Activated T-cell treated with anti-CD3 and anti-CD28 coated beads, Interleukin-2, amount 50 U/mL, for 1 hour (primary cell): Measurements from ENCODE around the gene AUH.
"Not testable (repeated sequence)": the region's sequence is repeated elsewhere in the genome, so short reads cannot be mapped to it uniquely, and the experiment has no call there.

ENCODE experiments used
- DNase-seq: peaks from one replicate; pipeline ENCODE4 v3.0.0-alpha.2; 2020

AUH gene

DNA sequence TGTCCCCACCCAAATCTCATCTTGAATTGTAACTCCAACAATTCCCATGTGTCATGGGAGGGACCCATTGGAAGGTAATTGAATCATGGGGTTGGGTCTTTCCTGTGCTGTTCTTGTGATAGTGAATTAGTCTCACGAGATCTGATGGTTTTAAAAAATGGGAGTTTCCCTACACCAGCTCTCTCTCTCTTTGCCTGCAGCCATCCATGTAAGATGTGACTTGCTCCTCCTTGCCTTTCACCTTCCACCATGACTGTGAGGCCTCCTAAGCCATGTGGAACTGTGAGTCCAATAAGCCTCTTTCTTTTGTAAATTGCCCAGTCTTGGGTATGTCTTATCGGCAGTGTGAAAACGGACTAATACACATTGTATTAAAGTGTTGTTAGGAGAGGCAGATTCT is 16.3 kb upstream of the AUH start:
- DNase-seq = not testable (repeated sequence)

DNA sequence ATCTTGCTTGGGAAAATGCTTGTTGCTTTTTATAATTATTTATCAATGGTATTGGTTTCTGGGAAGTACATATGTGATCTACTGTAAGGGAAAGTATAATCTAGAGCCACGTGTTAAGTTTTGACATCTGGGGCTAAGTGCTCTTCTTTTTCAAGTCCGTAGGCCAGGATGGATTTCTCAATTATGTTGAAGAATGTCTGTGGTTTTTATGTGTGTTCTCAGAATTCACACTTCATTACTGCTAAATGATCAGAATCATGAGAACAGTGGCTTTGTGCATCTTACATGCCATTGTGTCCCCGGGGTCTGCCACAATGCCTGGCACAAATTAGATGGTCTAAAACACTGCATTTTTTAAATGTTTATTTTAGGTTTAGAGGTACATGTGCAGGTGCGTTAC is 14.5 kb upstream of the AUH start:
- no peak for DNase-seq

GRCh38 chr9:91374939-91375338 is 13.2 kb upstream of the AUH start:
- DNase-seq = no peak

- DNase-seq = no peak
These were observed 10.2 kb upstream of the AUH start for GRCh38 chr9:91371894-91372293.

DNA sequence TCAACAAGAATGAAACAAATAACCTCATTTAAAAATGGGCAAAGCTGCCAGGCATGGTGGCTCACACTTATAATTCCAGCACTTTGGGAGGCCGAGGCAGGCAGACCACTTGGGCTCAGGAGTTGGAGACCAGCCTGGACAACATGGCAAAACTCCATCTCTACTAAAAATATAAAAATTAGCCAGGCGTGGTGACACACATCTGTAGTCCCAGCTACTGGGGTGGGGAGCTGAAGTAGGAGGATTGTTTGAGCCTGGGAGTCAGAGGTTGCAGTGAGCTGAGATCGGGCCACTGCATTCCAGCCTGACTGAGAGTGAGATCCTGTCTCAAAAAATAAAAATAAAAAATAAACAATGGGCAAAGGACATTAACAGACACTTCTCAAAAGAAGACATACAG is 8.3 kb upstream of the AUH start:
- DNase-seq = not testable (repeated sequence)

GRCh38 chr9:91364702-91365101 is 3.0 kb upstream of the AUH start:
- DNase-seq = no peak

- no peak for DNase-seq
These were observed 2.3 kb upstream of the AUH start for GRCh38 chr9:91364005-91364404.

DNA sequence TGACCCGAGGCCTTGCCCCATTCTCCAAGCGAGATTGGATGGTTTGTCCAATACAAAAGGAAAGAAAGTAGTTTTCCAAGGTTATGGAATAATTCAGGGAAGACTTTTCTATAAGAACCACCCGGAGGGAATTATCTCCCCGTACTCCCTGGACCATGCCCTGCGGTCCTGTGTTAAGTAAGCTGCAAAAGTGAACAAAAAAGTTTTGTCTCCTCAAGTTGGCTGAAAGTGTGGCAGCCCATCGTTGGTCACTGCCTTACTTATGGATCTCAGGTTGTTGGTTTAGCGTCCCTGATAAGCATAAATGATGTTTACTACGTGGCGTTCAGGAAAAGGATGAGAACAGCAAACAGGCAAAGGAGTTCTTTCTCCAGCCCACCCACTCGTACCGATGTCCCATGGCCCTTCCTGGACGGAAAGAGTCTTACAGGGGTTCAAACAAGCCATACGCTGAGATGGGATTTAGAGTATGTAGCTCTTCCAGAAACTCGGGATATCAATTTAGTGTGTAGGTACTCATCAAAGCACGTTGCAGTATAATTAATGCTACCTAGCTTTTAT is 413 bp upstream of the AUH start:
- no peak for DNase-seq

DNA sequence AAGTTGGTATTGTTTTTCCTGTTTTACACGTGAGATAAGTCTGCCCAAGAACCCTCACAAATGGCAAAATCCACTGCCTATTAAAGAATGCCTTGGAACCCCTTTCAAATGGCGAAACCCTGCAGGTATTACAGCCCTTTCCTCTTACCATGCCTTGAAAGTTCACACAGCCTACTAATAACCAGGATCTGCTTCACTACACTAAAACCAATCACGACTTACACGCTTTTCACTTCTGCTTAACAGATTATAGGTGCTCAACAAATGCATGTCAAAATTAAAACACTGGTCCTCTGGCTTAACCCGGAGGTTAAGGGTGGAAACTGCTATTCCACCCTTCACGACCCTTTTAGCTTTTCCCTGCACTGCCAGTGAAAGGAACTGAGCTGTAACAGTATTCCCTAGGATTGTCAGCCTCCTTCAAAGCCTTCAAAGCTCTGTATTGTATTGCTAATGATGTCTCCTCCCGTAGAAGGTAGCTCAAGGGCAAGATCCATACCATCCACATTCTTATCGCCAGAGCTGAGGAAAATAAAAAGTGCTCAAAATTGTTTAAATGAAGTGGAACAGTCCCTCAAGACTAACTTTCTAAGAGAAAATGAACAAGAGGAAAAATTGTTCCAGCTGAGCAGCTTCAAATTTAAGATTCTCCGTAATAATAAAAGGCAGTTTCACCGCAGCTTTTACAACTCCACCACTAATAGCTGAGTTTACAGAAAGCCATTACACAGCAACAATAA is 997 bp downstream of the AUH start:
- DNase-seq = no peak

- DNase-seq = no peak
These were observed 1.8 kb downstream of the AUH start for GRCh38 chr9:91359734-91360470.

GRCh38 chr9:91359083-91359482 is 2.6 kb downstream of the AUH start:
- no peak for DNase-seq

DNA sequence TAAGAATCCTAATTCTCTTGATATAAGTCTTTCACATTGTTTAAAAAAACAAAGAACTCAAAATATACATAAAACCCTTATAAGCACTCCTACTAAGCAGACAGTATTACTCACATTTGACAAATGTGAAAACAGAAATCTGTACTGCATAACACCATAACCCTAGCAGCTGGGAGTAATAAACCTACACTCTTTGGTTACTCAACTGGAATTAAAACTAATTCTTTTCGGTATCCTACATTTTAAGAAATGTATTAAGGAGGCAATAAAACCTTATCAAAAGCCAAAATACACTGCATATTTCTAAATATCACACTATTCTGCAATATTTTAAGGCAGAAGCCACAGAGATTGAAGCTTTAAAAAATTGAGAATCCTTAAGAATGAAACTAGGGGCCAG is 6.8 kb downstream of the AUH start:
- DNase-seq = no peak

DNA sequence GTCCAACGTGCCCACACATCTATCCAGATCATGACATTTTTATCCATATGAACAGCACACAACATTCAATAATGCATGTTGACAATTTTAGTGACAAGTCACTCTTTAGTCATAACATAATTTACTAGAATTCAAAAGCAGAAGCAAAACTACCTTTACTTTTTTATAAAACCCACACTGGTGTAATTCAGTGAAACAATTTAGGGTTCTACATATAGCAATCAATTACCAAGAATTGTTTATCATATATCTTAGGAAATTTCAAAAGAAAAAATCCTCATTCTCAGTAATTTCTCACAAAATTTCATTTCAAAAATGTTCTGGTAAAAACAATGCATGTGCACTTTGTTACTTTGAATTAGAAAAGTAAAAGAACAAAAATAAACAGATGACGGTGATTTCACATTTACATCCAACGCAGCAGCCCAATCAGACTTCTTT is 12.6 kb downstream of the AUH start:
- DNase-seq = no peak

DNA sequence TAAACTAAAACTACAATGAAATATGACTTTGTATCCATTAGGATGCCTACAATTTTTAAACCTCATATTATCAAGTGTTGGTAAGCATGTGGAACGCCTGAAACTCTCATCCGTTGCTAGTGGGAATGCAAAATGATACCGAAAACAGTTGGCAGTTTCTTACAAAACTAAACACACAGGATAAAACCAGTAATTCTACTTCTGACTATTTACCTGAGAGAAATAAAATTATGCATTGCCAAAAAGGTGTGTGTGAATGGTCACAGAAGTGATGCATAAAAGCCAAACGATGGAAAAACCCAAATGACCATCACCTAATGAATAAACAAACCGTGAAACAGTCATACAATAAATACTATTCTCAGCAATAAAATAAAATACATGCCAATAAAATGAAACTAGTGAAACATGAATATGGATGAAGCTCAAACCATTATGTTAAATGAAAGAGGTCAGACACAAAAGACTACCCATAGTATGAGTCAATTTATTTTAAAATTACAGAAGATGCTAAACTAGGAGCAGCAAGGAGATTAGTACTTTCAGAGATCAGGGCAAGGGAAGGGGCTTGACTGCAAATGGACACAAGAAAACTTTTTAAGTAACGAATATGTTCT is 13.4 kb downstream of the AUH start:
- DNase-seq = no peak

- DNase-seq = no peak
These were observed 14.3 kb downstream of the AUH start for GRCh38 chr9:91347377-91347776.

GRCh38 chr9:91346644-91347043 is 15.1 kb downstream of the AUH start:
- DNase-seq = no peak

GRCh38 chr9:91345978-91346377 is 15.7 kb downstream of the AUH start:
- DNase-seq = no peak

- DNase-seq = no peak
These were observed 19.1 kb downstream of the AUH start for GRCh38 chr9:91342575-91342974.

DNA sequence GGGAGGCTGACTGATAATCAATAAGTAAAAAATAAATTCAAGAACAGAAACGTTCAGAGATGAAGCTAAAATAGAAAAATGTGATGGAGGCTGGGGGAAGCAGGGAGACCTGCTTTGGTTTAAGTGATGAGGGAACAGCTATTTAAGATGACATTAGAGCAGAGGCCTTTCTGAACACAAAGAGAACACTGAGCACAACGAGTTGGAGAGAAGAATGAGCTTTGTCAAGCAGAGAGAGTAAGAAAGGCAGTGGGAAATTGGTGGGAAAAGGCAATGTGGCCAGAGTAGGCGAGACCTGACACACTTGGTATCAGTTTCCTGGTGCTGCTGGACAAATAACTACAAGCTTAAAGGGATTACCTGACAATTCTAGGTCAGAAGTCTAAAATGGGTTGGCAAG is 20.0 kb downstream of the AUH start:
- DNase-seq = no peak

DNA sequence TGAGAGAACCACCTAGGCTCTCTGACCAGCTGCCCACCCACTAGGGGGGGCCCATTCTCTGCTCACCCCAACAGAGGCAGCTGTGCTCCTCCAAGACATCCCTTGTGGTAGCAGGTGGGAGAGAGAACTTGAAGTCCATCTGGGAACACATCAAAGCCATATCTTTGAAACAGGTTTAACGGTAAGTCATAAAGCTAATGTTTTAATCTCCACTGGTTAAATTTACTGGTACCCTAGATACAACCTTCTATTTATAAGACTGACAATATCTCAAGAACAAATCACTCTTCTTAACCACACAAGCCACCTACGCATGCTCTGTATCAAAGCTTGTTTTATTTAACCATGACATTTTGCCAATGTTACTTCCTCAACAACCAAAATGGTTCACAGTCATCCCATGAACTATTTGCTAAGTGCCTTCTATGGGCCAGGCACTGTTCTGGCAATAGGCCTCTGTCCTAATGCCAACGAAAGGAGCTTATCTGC is 20.4 kb downstream of the AUH start:
- DNase-seq = no peak

DNA sequence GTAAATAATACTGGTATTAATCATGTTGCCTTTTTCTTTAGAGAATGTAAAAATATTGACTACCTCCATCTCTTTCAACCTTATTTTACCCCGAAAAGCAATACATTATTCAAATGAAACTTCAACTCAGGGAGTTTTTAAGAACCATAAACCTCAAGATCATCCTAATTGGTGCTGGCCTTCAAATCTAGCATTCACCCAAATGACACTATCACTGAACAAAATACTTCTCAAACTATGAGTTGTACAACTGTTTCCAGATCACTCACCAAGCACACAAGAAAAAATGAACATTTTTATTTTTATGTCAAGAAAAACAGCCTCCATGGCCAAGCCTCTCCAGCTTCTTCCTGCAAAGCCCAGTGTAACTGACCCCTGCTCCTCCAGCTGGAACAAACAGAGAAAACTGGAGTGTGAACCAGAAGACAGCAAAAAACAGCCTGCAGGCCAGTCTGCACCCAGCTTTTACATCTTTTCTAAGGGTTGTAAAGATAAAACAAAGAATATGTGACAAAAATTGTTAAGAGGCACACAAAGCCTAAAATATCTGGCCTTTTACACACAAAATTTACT is 21.2 kb downstream of the AUH start:
- DNase-seq = no peak

DNA sequence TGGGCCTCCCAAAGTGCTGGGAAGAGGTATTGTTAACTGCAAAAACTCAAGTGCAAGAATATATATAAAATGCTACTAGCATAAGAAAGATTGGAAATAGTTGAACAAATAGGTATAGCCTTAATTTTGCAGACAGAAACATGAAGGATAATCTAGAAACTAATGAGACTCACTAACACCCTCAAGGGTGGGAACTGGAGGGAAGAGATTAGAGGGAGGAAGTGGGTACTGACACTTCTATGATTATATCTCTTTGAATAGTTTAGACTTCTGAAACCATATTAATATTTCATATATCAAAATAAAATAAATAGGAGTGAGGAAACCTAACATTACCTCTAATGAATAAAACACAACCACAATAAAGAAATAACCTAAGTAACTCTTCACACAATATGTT is 23.0 kb downstream of the AUH start:
- DNase-seq = no peak

GRCh38 chr9:91336786-91337185 is 24.9 kb downstream of the AUH start:
- DNase-seq = no peak
